Mononuclear cell (primary cell): ENCODE data around the gene TAAR5. TPM values are rescaled to one million over a fixed set of nuclear protein-coding genes. Genes with fewer than 3 reads are reported as not detected.

Source experiments
- H3K27me3 ChIP-seq: 2 replicates; pipeline ENCODE4 v1.6.0; 2011; ENCODE audit warnings: low read length, control low read depth; ENCODE audit not compliant: insufficient read depth
- H3K4me1 ChIP-seq: 2 replicates; pipeline ENCODE4 v1.5.1; 2011; ENCODE audit warnings: mild to moderate bottlenecking, low read length, control low read depth; ENCODE audit not compliant: insufficient read depth
- H3K4me3 ChIP-seq: 2 replicates; pipeline ENCODE4 v1.5.1; 2011; ENCODE audit warnings: mild to moderate bottlenecking, low read length, moderate library complexity
- H3K9me3 ChIP-seq: 2 replicates; pipeline ENCODE4 v1.5.1; 2011; ENCODE audit warnings: low read depth, mild to moderate bottlenecking, control low read depth, low read length
- total RNA-seq: library from RNA; depleted of rRNA; stranded (reverse); fragments of >200 nt; gene quantifications from one replicate; pipeline ENCODE4 v1.2.3, GENCODE V29; 2012

Gene TAAR5
- total RNA-seq, 1 donor, result not detected

DNA sequence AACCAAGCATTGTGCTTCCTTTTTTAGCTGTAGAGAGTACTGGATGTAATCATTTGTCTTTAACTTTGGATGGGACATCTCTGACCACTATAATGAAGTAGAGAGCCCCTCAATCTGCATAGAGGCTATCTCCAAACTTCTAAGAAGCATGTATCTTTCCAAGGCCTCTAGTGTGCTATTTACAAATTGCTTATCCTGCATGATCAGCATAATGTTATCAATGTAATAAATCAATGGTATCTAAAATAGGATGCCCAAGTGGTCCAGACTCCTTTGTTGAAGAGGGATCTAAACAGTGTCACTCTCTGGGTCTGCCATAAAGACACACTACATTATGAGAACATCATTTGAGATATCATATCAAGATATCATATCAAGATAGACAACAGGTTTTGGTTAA, 44.7 kb downstream of the TAAR5 start:
- Histone ChIP-seq H3K4me3 (no peak overlapping the region), H3K27me3 (peaks cover 10% of the 10 kb centered on the region), H3K9me3 (no peaks in the 10 kb centered on the region), H3K4me1 (no peaks in the 10 kb centered on the region)

Other genes starting within 250 kb of the TAAR5 start
- gene MOXD1, start 188.3 kb downstream of the TAAR5 start, total RNA-seq, result 0.52 TPM
- gene STX7, start 76.6 kb downstream of the TAAR5 start, total RNA-seq, result 19.3 TPM
- not detected for gene TAAR9, start 51.5 kb downstream of the TAAR5 start, total RNA-seq
- gene TAAR8, start 37.1 kb downstream of the TAAR5 start, total RNA-seq, result not detected
- gene TAAR6, start 19.4 kb downstream of the TAAR5 start, total RNA-seq, result not detected
- not detected for gene TAAR2, start 34.5 kb upstream of the TAAR5 start, total RNA-seq
- not detected for gene TAAR1, start 69.4 kb upstream of the TAAR5 start, total RNA-seq
- 2.7 TPM for gene VNN1, start 124.3 kb upstream of the TAAR5 start, total RNA-seq
- gene VNN2, start 168.2 kb upstream of the TAAR5 start, total RNA-seq, result 103 TPM
- gene SLC18B1, start 208.9 kb upstream of the TAAR5 start, total RNA-seq, result 10.3 TPM
- 2,154 TPM for gene RPS12, start 224.8 kb upstream of the TAAR5 start, total RNA-seq